ENCODE data around the gene STXBP2.

Gene STXBP2

GRCh38 chr19:7640803-7641202 is 3.9 kb downstream of the STXBP2 start:
- no peak overlapping the region for H3K4me2 ChIP-seq (ENCODE audit: low read depth, low read length)
- TF ChIP-seq CTCF (IDR thresholded peaks at IDR 0.05; ENCODE audit: low read length) (no peak), EZH2 (optimal IDR thresholded peaks at IDR 0.05; ENCODE audit: low read depth, low read length) (no peak), EZH2phosphoT487 (IDR thresholded peaks at IDR 0.05; ENCODE audit: low read length) (no peak)
- no peaks in the 10 kb centered on the region for H3F3A ChIP-seq (ENCODE audit: insufficient read depth, low read length)
- H3K9ac ChIP-seq (ENCODE audit: low read length): no peak overlapping the region
- H4K20me1 ChIP-seq (ENCODE audit: insufficient read depth, low read length): no peaks in the 10 kb centered on the region
- no peak overlapping the region for H3K4me3 ChIP-seq (ENCODE audit: low read length)
- DNase-seq: no peak
- H3K27ac ChIP-seq (ENCODE audit: low read length): no peak overlapping the region
- H3K9me2 ChIP-seq (replicated peaks; ENCODE audit: insufficient read depth, low read length): no peaks in the 10 kb centered on the region
- no peaks in the 10 kb centered on the region for H3K9me3 ChIP-seq (replicated peaks; ENCODE audit: insufficient read depth, low read length)
- no peaks in the 10 kb centered on the region for H3K27me3 ChIP-seq (replicated peaks; ENCODE audit: insufficient read depth, low read length)
- H2AFZ ChIP-seq (ENCODE audit: low read length): no peak overlapping the region
- peaks cover 3% of the 10 kb centered on the region for H3K4me1 ChIP-seq (ENCODE audit: low read length)
- H3K79me2 ChIP-seq (ENCODE audit: low read length): peaks cover 19% of the 10 kb centered on the region
- no peaks in the 10 kb centered on the region for H3K36me3 ChIP-seq (replicated peaks; ENCODE audit: insufficient read depth, low read length)

- Histone ChIP-seq H3K4me2 (ENCODE audit: low read depth, low read length) (no peak overlapping the region), H4K20me1 (ENCODE audit: insufficient read depth, low read length) (no peaks in the 10 kb centered on the region), H3K36me3 (replicated peaks; ENCODE audit: insufficient read depth, low read length) (no peaks in the 10 kb centered on the region), H3K4me3 (ENCODE audit: low read length) (no peak overlapping the region), H3K9me2 (replicated peaks; ENCODE audit: insufficient read depth, low read length) (no peaks in the 10 kb centered on the region), H3K27me3 (replicated peaks; ENCODE audit: insufficient read depth, low read length) (no peaks in the 10 kb centered on the region), H2AFZ (ENCODE audit: low read length) (no peak overlapping the region), H3K4me1 (ENCODE audit: low read length) (peaks cover 2% of the 10 kb centered on the region), H3K27ac (ENCODE audit: low read length) (no peak overlapping the region), H3K79me2 (ENCODE audit: low read length) (peaks cover 19% of the 10 kb centered on the region), H3K9ac (ENCODE audit: low read length) (no peak overlapping the region), H3F3A (ENCODE audit: insufficient read depth, low read length) (no peaks in the 10 kb centered on the region), H3K9me3 (replicated peaks; ENCODE audit: insufficient read depth, low read length) (no peaks in the 10 kb centered on the region)
- TF ChIP-seq EZH2 (optimal IDR thresholded peaks at IDR 0.05; ENCODE audit: low read depth, low read length) (no peak), CTCF (IDR thresholded peaks at IDR 0.05; ENCODE audit: low read length) (no peak), EZH2phosphoT487 (IDR thresholded peaks at IDR 0.05; ENCODE audit: low read length) (no peak)
- no peak for DNase-seq
Measured at GRCh38 chr19:7641290-7642276, 4.7 kb downstream of the STXBP2 start.

- Histone ChIP-seq H3K4me1 (ENCODE audit: low read length) (no peaks in the 10 kb centered on the region; the same call in 1 of the 2 replicates), H3K36me3 (replicated peaks; ENCODE audit: insufficient read depth, low read length) (no peaks in the 10 kb centered on the region), H3K9me2 (replicated peaks; ENCODE audit: insufficient read depth, low read length) (no peaks in the 10 kb centered on the region), H4K20me1 (ENCODE audit: insufficient read depth, low read length) (no peaks in the 10 kb centered on the region), H3K27ac (ENCODE audit: low read length) (no peak overlapping the region), H3K4me2 (ENCODE audit: low read depth, low read length) (no peak overlapping the region), H3F3A (ENCODE audit: insufficient read depth, low read length) (no peaks in the 10 kb centered on the region), H3K79me2 (ENCODE audit: low read length) (peaks cover 16% of the 10 kb centered on the region), H3K9ac (ENCODE audit: low read length) (no peak overlapping the region), H2AFZ (ENCODE audit: low read length) (no peak overlapping the region), H3K9me3 (replicated peaks; ENCODE audit: insufficient read depth, low read length) (no peaks in the 10 kb centered on the region), H3K27me3 (replicated peaks; ENCODE audit: insufficient read depth, low read length) (no peaks in the 10 kb centered on the region), H3K4me3 (ENCODE audit: low read length) (no peak overlapping the region)
- TF ChIP-seq EZH2 (optimal IDR thresholded peaks at IDR 0.05; ENCODE audit: low read depth, low read length) (no peak), CTCF (IDR thresholded peaks at IDR 0.05; ENCODE audit: low read length) (no peak), EZH2phosphoT487 (IDR thresholded peaks at IDR 0.05; ENCODE audit: low read length) (no peak)
- DNase-seq: no peak
Measured at GRCh38 chr19:7642295-7643030, 5.6 kb downstream of the STXBP2 start.

Measured in MM.1S (cell line).